Measurements from ENCODE around the gene BMPR2. TPM values are rescaled to one million over a fixed set of nuclear protein-coding genes. Genes with fewer than 3 reads are reported as not detected.

The BMPR2 gene
- polyA plus RNA-seq, 1 donor (not counting 4 experiments of a cell fraction or from before 2014, with no cell fraction given): 31.9 TPM

DNA sequence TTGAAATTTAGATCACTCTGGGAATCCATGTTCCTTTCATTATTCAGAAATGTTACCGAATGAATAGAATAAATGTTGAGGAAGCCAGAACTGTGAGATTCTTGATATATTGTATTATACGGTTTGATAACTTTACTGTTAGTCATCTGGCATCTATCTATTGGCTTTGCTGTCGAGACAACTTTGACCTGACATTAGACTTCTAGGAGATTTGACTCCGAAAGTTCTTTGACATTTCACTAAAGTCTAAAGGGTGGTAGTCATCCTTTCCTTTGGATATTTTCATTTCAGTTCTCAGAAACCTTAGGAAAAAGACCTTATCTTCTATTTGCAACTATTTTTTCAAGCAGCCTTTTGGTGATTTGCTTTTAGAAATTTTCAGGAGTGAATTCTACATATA lies 1.9 kb downstream of the BMPR2 start:
- Histone ChIP-seq H2AFZ (ENCODE audit: control insufficient read depth, low read length) (no peak overlapping the region), H3K79me2 (ENCODE audit: control insufficient read depth, insufficient read depth, low read length) (peaks cover 67% of the 10 kb centered on the region), H4K20me1 (ENCODE audit: control insufficient read depth, extremely low read depth, insufficient read depth, low read length) (no peaks in the 10 kb centered on the region)

DNA sequence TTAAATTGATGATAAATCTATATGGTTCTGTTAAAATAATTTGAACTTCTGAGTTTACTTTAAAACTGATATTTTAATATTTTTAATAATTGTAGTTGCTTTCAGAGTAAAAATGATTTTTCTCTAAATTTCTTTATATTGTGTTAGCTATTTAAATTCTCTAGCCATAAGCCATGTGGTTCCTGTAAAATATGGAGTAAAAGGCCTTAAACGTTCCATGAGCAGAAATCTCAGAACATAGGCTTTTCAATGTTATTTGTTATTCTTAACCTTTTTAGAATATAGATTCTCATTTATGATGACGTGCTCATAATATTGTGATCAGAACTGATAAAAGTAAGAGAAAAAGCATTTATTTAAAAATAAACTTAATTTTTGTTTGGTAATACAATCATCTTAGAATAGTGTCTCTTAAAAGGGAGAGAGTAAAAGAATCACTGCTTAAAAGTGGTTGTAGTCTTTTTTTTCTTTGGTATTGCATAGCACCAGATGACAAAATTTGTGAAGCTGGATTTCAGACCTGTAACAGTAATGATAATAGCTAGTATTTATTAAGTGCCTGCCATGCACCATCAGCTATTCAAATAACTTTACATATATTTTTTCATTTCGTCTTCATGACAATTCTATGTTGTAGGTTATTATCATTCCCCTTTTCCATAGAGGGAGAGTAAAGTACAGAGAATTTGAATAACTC lies 2.7 kb downstream of the BMPR2 start:
- Histone ChIP-seq H3K79me2 (ENCODE audit: control insufficient read depth, insufficient read depth, low read length) (peaks cover 75% of the 10 kb centered on the region), H3K9me3 (ENCODE audit: control insufficient read depth, low read depth, low read length) (no peaks in the 10 kb centered on the region), H3K9me1 (ENCODE audit: control insufficient read depth, extremely low read depth, insufficient read depth, low read length) (no peaks in the 10 kb centered on the region), H3K4me3 (ENCODE audit: control insufficient read depth in 2 of 3, extremely low read depth in 1 of 3, insufficient read depth in 2 of 3, low read depth in 1 of 3, low read length in 3 of 3) (peak overlapping the region; percentile 96 to 99 (median 98)), H3K36me3 (ENCODE audit: control insufficient read depth in 2 of 2, extremely low read depth in 1 of 2, insufficient read depth in 2 of 2, low read length in 2 of 2) (no peaks in the 10 kb centered on the region), H3K4me2 (ENCODE audit: control insufficient read depth, extremely low read depth, insufficient read depth, low read depth, low read length) (peak overlapping the region; percentile 77), H3K27me3 (ENCODE audit: control insufficient read depth, extremely low read depth, insufficient read depth, low read length) (no peaks in the 10 kb centered on the region), H3K9ac (ENCODE audit: control insufficient read depth, extremely low read depth, insufficient read depth, low read length) (peak overlapping the region; percentile 95), H3K27ac (ENCODE audit: control insufficient read depth, insufficient read depth, low read length) (peak overlapping the region; percentile 96), H4K20me1 (ENCODE audit: control insufficient read depth, extremely low read depth, insufficient read depth, low read length) (no peaks in the 10 kb centered on the region), H2AFZ (ENCODE audit: control insufficient read depth, low read length) (no peak overlapping the region), H3K4me1 (ENCODE audit: control insufficient read depth, extremely low read depth, insufficient read depth, low read length) (peaks cover 14% of the 10 kb centered on the region)
- no peak for DNase-seq (ENCODE audit: low read depth, low spot score)
- dilution Hi-C loops (cut with MboI; ENCODE audit: extremely low pct_ligation_motif_present, low sequenced_read_pairs): no loop called here
- TF ChIP-seq, protein P1, sequence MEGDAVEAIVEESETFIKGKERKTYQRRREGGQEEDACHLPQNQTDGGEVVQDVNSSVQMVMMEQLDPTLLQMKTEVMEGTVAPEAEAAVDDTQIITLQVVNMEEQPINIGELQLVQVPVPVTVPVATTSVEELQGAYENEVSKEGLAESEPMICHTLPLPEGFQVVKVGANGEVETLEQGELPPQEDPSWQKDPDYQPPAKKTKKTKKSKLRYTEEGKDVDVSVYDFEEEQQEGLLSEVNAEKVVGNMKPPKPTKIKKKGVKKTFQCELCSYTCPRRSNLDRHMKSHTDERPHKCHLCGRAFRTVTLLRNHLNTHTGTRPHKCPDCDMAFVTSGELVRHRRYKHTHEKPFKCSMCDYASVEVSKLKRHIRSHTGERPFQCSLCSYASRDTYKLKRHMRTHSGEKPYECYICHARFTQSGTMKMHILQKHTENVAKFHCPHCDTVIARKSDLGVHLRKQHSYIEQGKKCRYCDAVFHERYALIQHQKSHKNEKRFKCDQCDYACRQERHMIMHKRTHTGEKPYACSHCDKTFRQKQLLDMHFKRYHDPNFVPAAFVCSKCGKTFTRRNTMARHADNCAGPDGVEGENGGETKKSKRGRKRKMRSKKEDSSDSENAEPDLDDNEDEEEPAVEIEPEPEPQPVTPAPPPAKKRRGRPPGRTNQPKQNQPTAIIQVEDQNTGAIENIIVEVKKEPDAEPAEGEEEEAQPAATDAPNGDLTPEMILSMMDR (optimal IDR thresholded peaks at IDR 0.05 in 1 of 3, IDR thresholded peaks at IDR 0.05 in 1 of 3, conservative IDR thresholded peaks at IDR 0.05 in 1 of 3; ENCODE audit: extremely low read depth in 1 of 3, insufficient read depth in 2 of 3, low read length in 3 of 3): no peak
- TF ChIP-seq EZH2 (IDR thresholded peaks at IDR 0.05; ENCODE audit: low read length): no peak
- no peak for FAIRE-seq

More for the DNA sequence above, 1.9 kb downstream of the BMPR2 start:
- peak overlapping the region; percentile 77 for H3K4me2 ChIP-seq (ENCODE audit: control insufficient read depth, extremely low read depth, insufficient read depth, low read depth, low read length)
- peak overlapping the region; percentile 96 to 99 (median 98) for H3K4me3 ChIP-seq (ENCODE audit: control insufficient read depth in 2 of 3, extremely low read depth in 1 of 3, insufficient read depth in 2 of 3, low read depth in 1 of 3, low read length in 3 of 3)
- H3K9me3 ChIP-seq (ENCODE audit: control insufficient read depth, low read depth, low read length): no peaks in the 10 kb centered on the region
- no peak for DNase-seq (ENCODE audit: low read depth, low spot score)
- H3K36me3 ChIP-seq (ENCODE audit: control insufficient read depth in 2 of 2, extremely low read depth in 1 of 2, insufficient read depth in 2 of 2, low read length in 2 of 2): no peaks in the 10 kb centered on the region
- H3K4me1 ChIP-seq (ENCODE audit: control insufficient read depth, extremely low read depth, insufficient read depth, low read length): peaks cover 14% of the 10 kb centered on the region
- no peak for FAIRE-seq
- peak overlapping the region; percentile 95 for H3K9ac ChIP-seq (ENCODE audit: control insufficient read depth, extremely low read depth, insufficient read depth, low read length)
- dilution Hi-C loops (cut with MboI; ENCODE audit: extremely low pct_ligation_motif_present, low sequenced_read_pairs): no loop called here
- H3K27me3 ChIP-seq (ENCODE audit: control insufficient read depth, extremely low read depth, insufficient read depth, low read length): no peaks in the 10 kb centered on the region
- no peaks in the 10 kb centered on the region for H3K9me1 ChIP-seq (ENCODE audit: control insufficient read depth, extremely low read depth, insufficient read depth, low read length)
- TF ChIP-seq, protein P1 (optimal IDR thresholded peaks at IDR 0.05 in 1 of 3, IDR thresholded peaks at IDR 0.05 in 1 of 3, conservative IDR thresholded peaks at IDR 0.05 in 1 of 3; ENCODE audit: extremely low read depth in 1 of 3, insufficient read depth in 2 of 3, low read length in 3 of 3): no peak
- no peak for TF ChIP-seq EZH2 (IDR thresholded peaks at IDR 0.05; ENCODE audit: low read length)
- H3K27ac ChIP-seq (ENCODE audit: control insufficient read depth, insufficient read depth, low read length): peak overlapping the region; percentile 96

Measured in keratinocyte (primary cell).